H1 (cell line): Measurements from ENCODE around the gene EXOC1.

Source experiments
- CEBPB ChIP-seq: IDR thresholded peaks from 2 replicates; pipeline ENCODE4 v1.6.1; 2012; ENCODE audit warnings: low read depth, low read length
- EZH2 ChIP-seq: fragments of 200-600 bp; sonication (generic); IDR thresholded peaks from 2 replicates; pipeline ENCODE4 v1.7.1; 2012; ENCODE audit warnings: low read depth, mild to moderate bottlenecking, moderate library complexity, low read length, inconsistent platforms; ENCODE audit not compliant: severe bottlenecking
- JUN ChIP-seq: IDR thresholded peaks from 2 replicates; pipeline ENCODE4 v1.6.1; 2011; ENCODE audit warnings: low read depth, mild to moderate bottlenecking, improper control_type of control experiment, low read length
- POLR2AphosphoS5 ChIP-seq: IDR thresholded peaks from 2 replicates; pipeline ENCODE4 v1.6.1; 2011; ENCODE audit warnings: low read depth, low read length
- ZNF274 ChIP-seq: IDR thresholded peaks from 2 replicates; pipeline ENCODE4 v1.7.0; 2012; ENCODE audit warnings: low read length, borderline replicate concordance; ENCODE audit errors: extremely low read depth
- TF ChIP-seq, protein P1 (sequence below), 3 experiments: IDR thresholded peaks; 1 replicate in 2 of 3; 2 replicates in 1 of 3; pipeline versions ENCODE4 v1.5.1 to v1.6.1; 2011; ENCODE audit warnings: low read length in 3 of 3, mild to moderate bottlenecking in 3 of 3, inconsistent platforms in 2 of 3, low read depth in 1 of 3, moderate library complexity in 1 of 3; ENCODE audit not compliant: insufficient read depth in 1 of 3; ENCODE audit errors: control extremely low read depth in 1 of 3
- TF ChIP-seq, protein P2 (sequence below): IDR thresholded peaks from 2 replicates; pipeline ENCODE4 v1.6.1; 2012; ENCODE audit warnings: inconsistent platforms

DNA sequence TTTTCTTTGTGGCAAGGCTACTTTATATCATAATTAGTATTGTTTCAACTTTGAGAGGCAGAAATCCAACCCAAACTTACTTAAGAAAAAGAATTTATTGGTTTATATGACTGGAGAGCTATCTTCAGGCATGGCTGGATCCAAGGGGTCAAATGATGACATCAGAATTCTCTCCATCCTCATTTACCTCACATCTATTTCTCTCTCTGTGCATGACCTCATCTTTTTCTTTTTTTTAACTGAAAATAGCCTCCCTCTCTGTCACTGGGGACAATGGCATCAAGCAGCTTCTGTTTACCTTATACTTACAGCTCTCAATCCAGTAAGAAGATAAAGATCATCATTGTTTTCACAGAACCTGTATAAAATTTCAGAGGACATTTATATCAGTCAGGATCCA is 45.9 kb upstream of the EXOC1 start:
- TF ChIP-seq, protein P1, sequence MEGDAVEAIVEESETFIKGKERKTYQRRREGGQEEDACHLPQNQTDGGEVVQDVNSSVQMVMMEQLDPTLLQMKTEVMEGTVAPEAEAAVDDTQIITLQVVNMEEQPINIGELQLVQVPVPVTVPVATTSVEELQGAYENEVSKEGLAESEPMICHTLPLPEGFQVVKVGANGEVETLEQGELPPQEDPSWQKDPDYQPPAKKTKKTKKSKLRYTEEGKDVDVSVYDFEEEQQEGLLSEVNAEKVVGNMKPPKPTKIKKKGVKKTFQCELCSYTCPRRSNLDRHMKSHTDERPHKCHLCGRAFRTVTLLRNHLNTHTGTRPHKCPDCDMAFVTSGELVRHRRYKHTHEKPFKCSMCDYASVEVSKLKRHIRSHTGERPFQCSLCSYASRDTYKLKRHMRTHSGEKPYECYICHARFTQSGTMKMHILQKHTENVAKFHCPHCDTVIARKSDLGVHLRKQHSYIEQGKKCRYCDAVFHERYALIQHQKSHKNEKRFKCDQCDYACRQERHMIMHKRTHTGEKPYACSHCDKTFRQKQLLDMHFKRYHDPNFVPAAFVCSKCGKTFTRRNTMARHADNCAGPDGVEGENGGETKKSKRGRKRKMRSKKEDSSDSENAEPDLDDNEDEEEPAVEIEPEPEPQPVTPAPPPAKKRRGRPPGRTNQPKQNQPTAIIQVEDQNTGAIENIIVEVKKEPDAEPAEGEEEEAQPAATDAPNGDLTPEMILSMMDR (IDR thresholded peaks at IDR 0.05; ENCODE audit: control extremely low read depth in 1 of 3, insufficient read depth in 1 of 3, low read depth in 1 of 3, low read length in 3 of 3) = no peak
- TF ChIP-seq POLR2AphosphoS5 (no peak), CEBPB (no peak), JUN (no peak), EZH2 (no peak), ZNF274 (no peak)
- TF ChIP-seq, protein P2, sequence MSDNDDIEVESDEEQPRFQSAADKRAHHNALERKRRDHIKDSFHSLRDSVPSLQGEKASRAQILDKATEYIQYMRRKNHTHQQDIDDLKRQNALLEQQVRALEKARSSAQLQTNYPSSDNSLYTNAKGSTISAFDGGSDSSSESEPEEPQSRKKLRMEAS = no peak
